Fibroblast of mammary gland (primary cell): Measurements from ENCODE around the gene BCAS3.

Source experiments
- DNase-seq: peaks from one replicate; pipeline ENCODE4 v3.0.0-alpha.2; 2010; ENCODE audit warnings: low read depth
- H3K4me3 ChIP-seq: 2 replicates; pipeline ENCODE4 v1.5.1; 2011; ENCODE audit warnings: low read depth, mild to moderate bottlenecking, low read length, moderate library complexity; ENCODE audit not compliant: control insufficient read depth
- TF ChIP-seq, protein P1 (sequence below): conservative IDR thresholded peaks from 2 replicates; pipeline ENCODE4 v1.5.1; 2011; ENCODE audit warnings: low read depth, low read length, inconsistent platforms; ENCODE audit not compliant: control insufficient read depth, insufficient read depth

The BCAS3 gene

GRCh38 chr17:61422116-61422799, 744.6 kb downstream of the BCAS3 start:
- TF ChIP-seq, protein P1, sequence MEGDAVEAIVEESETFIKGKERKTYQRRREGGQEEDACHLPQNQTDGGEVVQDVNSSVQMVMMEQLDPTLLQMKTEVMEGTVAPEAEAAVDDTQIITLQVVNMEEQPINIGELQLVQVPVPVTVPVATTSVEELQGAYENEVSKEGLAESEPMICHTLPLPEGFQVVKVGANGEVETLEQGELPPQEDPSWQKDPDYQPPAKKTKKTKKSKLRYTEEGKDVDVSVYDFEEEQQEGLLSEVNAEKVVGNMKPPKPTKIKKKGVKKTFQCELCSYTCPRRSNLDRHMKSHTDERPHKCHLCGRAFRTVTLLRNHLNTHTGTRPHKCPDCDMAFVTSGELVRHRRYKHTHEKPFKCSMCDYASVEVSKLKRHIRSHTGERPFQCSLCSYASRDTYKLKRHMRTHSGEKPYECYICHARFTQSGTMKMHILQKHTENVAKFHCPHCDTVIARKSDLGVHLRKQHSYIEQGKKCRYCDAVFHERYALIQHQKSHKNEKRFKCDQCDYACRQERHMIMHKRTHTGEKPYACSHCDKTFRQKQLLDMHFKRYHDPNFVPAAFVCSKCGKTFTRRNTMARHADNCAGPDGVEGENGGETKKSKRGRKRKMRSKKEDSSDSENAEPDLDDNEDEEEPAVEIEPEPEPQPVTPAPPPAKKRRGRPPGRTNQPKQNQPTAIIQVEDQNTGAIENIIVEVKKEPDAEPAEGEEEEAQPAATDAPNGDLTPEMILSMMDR, result no peak
- no peak for DNase-seq
- no peak overlapping the region for H3K4me3 ChIP-seq

DNA sequence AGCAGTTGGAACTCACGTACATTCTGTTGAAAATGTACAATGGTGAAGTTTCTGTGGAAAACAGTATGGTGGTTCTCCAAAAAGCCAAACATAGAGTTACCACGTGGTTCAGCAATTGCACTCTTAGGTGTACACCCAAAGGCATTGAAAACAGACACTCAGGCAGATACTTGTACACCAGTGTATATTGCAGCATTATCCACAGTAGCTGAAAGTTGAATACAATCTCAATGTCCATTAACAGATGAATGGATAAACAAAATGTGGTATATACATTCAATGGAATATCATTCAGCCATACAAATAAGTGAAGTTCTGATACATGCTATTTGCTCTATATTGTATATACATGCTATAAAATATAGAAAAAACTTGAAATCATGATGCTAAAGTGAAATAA, 745.2 kb downstream of the BCAS3 start:
- TF ChIP-seq, protein P1, result no peak
- DNase-seq, result no peak
- no peak overlapping the region for H3K4me3 ChIP-seq

DNA sequence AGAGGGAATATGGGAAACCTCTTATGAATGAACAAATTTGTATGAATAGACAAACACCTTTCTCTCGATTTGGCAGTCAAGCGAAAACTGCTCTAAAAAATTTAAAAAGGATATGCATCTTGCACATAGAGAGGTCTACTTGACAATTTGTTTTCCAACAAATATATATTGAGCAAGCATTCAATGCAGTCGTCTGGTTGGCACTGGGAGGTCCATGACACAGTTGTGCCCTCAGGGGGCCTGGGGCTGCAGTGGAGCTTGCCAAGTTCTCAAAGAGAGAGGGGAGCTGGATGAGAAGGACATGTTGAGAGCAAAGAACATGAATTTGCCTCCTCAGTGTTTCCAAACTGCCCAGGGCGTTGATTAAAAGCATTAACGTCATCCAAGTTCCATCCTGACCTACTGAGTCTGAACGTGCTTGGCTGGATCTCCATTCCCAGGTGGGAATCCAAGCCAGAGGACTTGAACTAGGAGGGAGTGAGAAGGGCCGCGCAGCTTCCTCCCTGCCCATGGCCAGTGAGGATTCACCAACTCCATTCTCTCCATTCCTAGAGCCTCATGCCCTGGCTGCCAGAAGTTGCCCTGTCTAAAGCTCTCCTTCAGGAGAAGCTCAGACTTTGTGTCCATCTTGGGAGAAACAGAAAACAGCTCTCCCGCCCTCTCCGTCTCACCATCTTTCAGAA, 746.5 kb downstream of the BCAS3 start:
- TF ChIP-seq, protein P1, result no peak
- H3K4me3 ChIP-seq, result no peak overlapping the region
- no peak for DNase-seq

DNA sequence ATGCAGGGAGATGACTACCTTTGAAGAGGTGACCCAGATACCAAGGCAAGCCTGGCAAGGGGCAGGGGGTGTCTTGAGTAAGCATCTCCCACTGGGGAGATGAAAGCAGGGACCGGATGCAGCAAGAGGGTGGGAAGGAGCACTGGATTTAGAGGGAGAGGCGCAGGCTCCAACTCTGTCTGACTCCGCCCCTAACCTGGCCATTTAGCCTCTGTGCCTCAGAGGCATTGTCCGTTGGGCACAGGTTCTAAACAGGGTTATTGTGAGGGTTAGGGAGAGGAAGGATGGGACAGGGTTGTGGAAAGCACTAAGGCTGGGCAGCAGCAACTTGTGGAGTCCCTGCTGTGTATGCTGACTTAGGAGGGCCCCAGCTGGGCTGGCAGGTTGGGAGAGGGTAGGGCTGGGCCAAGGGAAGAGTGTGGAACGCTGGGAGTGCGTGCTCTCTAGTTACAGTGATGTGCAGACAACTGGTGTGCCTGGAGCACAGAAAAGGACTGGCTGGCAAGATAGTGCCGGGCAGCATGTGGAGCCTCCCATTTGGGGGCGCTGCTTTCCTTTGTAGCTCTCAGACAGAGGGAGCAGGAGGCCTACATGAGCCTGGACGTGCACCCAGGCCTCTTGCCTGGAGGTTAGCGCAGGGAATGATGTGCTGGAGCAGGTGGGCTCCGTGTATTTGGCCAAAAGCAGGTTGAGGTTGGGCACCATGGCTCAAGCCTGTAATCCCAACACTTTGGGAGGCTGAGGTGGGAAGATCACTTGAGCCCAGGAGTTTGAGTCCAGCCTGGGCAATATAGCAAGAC, 748.2 kb downstream of the BCAS3 start:
- no peak overlapping the region for H3K4me3 ChIP-seq
- TF ChIP-seq, protein P1, result no peak
- DNase-seq, result no peak

DNA sequence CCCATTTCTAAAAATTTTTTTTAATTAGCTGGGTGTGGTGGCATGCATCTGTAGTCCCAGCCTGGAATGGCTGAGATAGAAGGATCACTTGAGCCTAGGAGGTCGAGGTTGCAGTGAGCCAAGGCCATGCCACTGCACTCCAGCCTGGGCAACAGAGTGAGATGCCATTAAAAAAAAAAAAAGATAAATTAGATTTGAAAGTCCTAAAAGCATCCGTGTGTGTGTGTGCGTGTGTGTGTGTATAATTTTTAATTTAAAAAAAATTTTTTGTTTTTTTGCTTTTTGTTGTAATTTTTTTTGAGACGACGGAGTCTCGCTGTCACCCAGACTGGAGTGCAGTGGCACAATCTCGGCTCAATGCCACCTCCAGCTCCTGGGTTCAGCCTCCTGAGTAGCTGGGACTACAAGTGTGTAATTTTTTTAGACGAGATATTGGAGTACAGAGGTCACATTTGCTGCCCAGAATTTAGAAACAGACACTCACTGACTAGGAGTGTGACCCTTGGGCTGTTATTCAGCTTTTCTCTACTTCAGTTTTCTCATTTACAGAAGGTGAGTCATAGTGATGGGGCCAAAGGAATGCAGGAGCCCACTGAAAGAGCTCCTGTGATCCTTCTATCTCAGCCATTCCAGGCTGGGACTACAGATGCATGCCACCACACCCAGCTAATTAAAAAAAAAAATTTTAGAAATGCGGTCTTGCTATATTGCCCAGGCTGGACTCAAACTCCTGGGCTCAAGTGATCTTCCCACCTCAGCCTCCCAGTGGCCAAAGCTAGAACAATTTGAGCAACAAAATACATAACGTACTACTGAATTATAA, 749.0 kb downstream of the BCAS3 start:
- DNase-seq, result peak; percentile 72
- TF ChIP-seq, protein P1, result no peak
- no peak overlapping the region for H3K4me3 ChIP-seq

GRCh38 chr17:61427567-61427966, 749.9 kb downstream of the BCAS3 start:
- no peak overlapping the region for H3K4me3 ChIP-seq
- TF ChIP-seq, protein P1, result no peak
- DNase-seq, result no peak
